ENCODE data around the gene PACS2.

Gene PACS2

GRCh38 chr14:105410642-105411016 is 96.1 kb downstream of the PACS2 start:
- DNase-seq (ENCODE audit: insufficient read length, low spot score) (no peak), FAIRE-seq (no peak)
- no peak for TF ChIP-seq CTCF (IDR thresholded peaks at IDR 0.05; ENCODE audit: insufficient read depth, missing control alignments)

GRCh38 chr14:105411017-105411941 is 96.7 kb downstream of the PACS2 start:
- TF ChIP-seq CTCF (IDR thresholded peaks at IDR 0.05; ENCODE audit: insufficient read depth, missing control alignments) = no peak
- DNase-seq (ENCODE audit: insufficient read length, low spot score) = peak; percentile 97
- FAIRE-seq = no peak

GRCh38 chr14:105411985-105412770 is 97.6 kb downstream of the PACS2 start:
- TF ChIP-seq CTCF (IDR thresholded peaks at IDR 0.05; ENCODE audit: insufficient read depth, missing control alignments) = no peak
- no peak for FAIRE-seq
- no peak for DNase-seq (ENCODE audit: insufficient read length, low spot score)

GRCh38 chr14:105412771-105413543 is 98.4 kb downstream of the PACS2 start:
- DNase-seq (ENCODE audit: insufficient read length, low spot score) (no peak), FAIRE-seq (no peak)
- TF ChIP-seq CTCF (IDR thresholded peaks at IDR 0.05; ENCODE audit: insufficient read depth, missing control alignments) = no peak

GRCh38 chr14:105413544-105413886 is 99.0 kb downstream of the PACS2 start:
- no peak for DNase-seq (ENCODE audit: insufficient read length, low spot score)
- no peak for TF ChIP-seq CTCF (IDR thresholded peaks at IDR 0.05; ENCODE audit: insufficient read depth, missing control alignments)
- FAIRE-seq = no peak

- TF ChIP-seq CTCF (IDR thresholded peaks at IDR 0.05; ENCODE audit: insufficient read depth, missing control alignments) = peak; percentile 34
- DNase-seq (ENCODE audit: insufficient read length, low spot score) (peak; percentile 79), FAIRE-seq (no peak)
Measured at GRCh38 chr14:105414456-105415371, 100.2 kb downstream of the PACS2 start.

Data from D721Med (cell line).